Upper lobe of left lung (tissue), 6 donors: ENCODE results near the gene DOCK4. TPM values are rescaled to one million over a fixed set of nuclear protein-coding genes. Genes with fewer than 3 reads are reported as not detected.

Experiments used
- ATAC-seq, 2 donors: fragments of 200-7000 bp; cut with Tn5 transposase; one replicate each; pipeline ENCODE4 v1.9.1; 2022; ENCODE audit warnings: mild to moderate bottlenecking in 2 of 2, moderate library complexity in 2 of 2; ENCODE audit not compliant: low FRiP score in 2 of 2
- DNase-seq, 2 donors: peaks; one replicate each; pipeline ENCODE4 v3.0.0-alpha.2; 2019 to 2020
- H3K27ac ChIP-seq, 4 donors: fragments of 200-600 bp; sonication (generic); one replicate each; pipeline ENCODE4 v1.5.1; 2016 to 2019
- H3K27me3 ChIP-seq, 4 donors: fragments of 200-600 bp; sonication (generic); one replicate each; pipeline ENCODE4 v1.5.1; 2017 to 2019
- H3K36me3 ChIP-seq, 4 donors: fragments of 200-600 bp; sonication (generic); one replicate each; pipeline ENCODE4 v1.5.1; 2016 to 2019
- H3K4me1 ChIP-seq, 4 donors: fragments of 200-600 bp; sonication (generic); one replicate each; pipeline ENCODE4 v1.5.1; 2018 to 2019
- H3K4me3 ChIP-seq, 4 donors: fragments of 200-600 bp; sonication (generic); one replicate each; pipeline ENCODE4 v1.5.1; 2017 to 2019; ENCODE audit warnings: mild to moderate bottlenecking in 2 of 4, moderate library complexity in 1 of 4
- H3K9me3 ChIP-seq, 4 donors: fragments of 200-600 bp; sonication (generic); one replicate each; pipeline ENCODE4 v1.5.1; 2018 to 2019
- EP300 ChIP-seq, 4 donors: sonication (generic); formaldehyde crosslinking; IDR thresholded peaks; one replicate each; pipeline ENCODE4 v1.5.1; 2017; ENCODE audit warnings: antibody characterized with exemption in 4 of 4, control low read depth in 2 of 4
- POLR2A ChIP-seq, 4 donors: fragments of 450-650 bp; IDR thresholded peaks; one replicate each; pipeline ENCODE4 v1.5.1; 2016 to 2017; ENCODE audit warnings: antibody characterized with exemption in 4 of 4, mild to moderate bottlenecking in 2 of 4
- POLR2AphosphoS5 ChIP-seq, 2 donors: sonication (generic); formaldehyde crosslinking; IDR thresholded peaks; one replicate each; pipeline ENCODE4 v1.5.1; 2017; ENCODE audit warnings: antibody characterized with exemption in 2 of 2
- WGBS, 2 donors: methylation state at CpG; one replicate each; pipeline ENCODE4 v1.1.5; 2017 to 2018; 5-methylcytosine and 5-hydroxymethylcytosine counted together
- total RNA-seq, 6 donors: library from RNA; depleted of rRNA in 4 of 6; stranded (reverse); fragments of >200 nt in 4 of 6; gene quantifications; one replicate each; pipeline versions ENCODE4 v1.1.0 to v1.2.1, GENCODE V29; 2016 to 2021
- TF ChIP-seq, protein P1 (sequence below), 6 experiments: fragments of 450-650 bp in 4 of 6; fragments of 200-600 bp in 2 of 6; sonication (generic) in 2 of 6; IDR thresholded peaks; one replicate each; pipeline ENCODE4 v1.5.1; 2016 to 2019; ENCODE audit warnings: antibody characterized with exemption in 6 of 6
- donor health status: DM: no; HTN: no; CAD: no; lungs with moderate emphysema.
- donor health status: DM: no; HTN: yes; CAD: no; lungs with severe emphysema.

The DOCK4 gene
- total RNA-seq, 6 donors from 2014 or later = 53.6 to 166 (median 100) TPM

DNA sequence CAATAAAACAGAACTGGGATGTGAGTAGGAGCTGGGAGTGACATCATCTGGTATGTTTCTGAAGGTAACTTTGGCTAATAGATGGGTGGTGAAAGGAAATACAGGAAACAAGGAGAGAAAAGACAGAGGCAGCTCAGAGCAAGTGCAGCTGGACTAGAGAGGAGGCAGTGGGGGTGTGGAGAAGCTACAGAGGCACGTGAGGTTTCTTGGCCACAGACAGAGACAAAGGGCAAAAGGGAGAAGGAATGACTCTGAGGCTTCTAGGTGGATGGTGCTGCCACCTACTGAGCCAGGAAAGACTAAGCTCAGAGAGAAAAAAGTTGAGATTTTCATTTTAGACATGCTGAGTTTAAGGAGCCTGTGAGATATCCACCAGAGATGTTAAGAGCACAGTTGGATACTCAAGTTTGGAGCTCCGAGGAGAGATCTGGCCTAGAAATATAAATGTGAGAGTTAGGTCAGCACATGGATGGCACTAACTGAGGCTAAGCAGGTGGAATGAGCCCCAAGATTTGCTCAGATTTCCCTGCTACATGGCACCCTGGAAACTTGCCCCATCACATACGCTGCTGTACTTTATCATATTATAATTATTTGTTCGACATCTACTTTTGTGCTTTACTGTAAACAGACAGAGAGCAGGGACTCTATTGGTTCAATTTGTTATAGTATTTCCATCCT, 350.9 kb downstream of the DOCK4 start:
- WGBS, 2 donors = 46 to 72% methylated on average over 4 of the region's 4 CpGs
- H3K9me3 ChIP-seq = no peaks in the 10 kb centered on the region
- H3K27ac ChIP-seq = no peak overlapping the region
- H3K36me3 ChIP-seq = peaks cover 0 to 55% (median 4%) of the 10 kb centered on the region in 4 donors
- H3K4me1 ChIP-seq = no peaks in the 10 kb centered on the region
- no peaks in the 10 kb centered on the region for H3K27me3 ChIP-seq
- H3K4me3 ChIP-seq = no peak overlapping the region
- DNase-seq (peak in 1 of 2 donors; percentile 36), ATAC-seq (peak; percentile 75 to 78)
- TF ChIP-seq, protein P1, sequence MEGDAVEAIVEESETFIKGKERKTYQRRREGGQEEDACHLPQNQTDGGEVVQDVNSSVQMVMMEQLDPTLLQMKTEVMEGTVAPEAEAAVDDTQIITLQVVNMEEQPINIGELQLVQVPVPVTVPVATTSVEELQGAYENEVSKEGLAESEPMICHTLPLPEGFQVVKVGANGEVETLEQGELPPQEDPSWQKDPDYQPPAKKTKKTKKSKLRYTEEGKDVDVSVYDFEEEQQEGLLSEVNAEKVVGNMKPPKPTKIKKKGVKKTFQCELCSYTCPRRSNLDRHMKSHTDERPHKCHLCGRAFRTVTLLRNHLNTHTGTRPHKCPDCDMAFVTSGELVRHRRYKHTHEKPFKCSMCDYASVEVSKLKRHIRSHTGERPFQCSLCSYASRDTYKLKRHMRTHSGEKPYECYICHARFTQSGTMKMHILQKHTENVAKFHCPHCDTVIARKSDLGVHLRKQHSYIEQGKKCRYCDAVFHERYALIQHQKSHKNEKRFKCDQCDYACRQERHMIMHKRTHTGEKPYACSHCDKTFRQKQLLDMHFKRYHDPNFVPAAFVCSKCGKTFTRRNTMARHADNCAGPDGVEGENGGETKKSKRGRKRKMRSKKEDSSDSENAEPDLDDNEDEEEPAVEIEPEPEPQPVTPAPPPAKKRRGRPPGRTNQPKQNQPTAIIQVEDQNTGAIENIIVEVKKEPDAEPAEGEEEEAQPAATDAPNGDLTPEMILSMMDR (IDR thresholded peaks at IDR 0.05) = peak in 4 of 6 experiments; percentile 13 to 33 (median 14)
- TF ChIP-seq EP300 (IDR thresholded peaks at IDR 0.05) = no peak
- no peak for TF ChIP-seq POLR2AphosphoS5 (IDR thresholded peaks at IDR 0.05)
- TF ChIP-seq POLR2A (IDR thresholded peaks at IDR 0.05) = no peak

DNA sequence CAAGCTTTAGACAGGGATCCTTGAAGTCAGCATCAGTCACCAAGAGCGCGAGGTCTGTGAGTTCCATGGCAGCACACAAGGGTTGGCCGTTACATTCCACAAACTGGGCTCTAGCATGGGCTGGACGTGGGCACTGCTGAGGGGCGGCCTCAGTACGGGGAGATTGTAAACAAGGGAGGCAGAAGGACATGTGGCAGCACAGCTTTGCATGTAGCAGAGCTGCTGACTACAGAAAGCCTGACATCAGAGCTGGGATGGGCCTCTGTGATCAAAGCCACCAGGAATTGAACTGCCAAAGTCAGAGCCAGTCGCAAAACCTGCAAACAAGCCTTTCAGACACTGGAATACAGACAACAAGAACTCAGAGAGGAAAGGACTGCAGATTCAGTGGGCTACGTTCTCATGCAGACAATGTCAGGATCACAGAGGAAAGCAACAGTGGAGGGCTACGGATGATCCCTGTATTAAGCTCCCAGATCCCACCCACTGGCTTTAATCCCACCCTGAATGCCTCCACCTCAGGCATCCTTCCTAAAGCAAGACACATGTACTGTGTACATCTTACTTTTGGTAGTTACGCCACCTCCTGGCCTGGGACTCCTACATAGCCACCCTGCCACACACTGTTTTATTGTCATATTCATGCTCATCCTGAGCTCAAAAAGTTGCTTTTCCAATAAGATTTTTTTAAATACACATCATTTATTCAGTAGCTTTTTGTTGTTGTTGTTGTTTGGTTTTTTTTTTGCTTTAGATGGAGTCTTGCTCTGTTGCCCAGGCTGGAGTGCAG, 352.8 kb downstream of the DOCK4 start:
- H3K4me3 ChIP-seq = no peak overlapping the region
- ATAC-seq = peak in 1 of 2 donors; percentile 14

DNA sequence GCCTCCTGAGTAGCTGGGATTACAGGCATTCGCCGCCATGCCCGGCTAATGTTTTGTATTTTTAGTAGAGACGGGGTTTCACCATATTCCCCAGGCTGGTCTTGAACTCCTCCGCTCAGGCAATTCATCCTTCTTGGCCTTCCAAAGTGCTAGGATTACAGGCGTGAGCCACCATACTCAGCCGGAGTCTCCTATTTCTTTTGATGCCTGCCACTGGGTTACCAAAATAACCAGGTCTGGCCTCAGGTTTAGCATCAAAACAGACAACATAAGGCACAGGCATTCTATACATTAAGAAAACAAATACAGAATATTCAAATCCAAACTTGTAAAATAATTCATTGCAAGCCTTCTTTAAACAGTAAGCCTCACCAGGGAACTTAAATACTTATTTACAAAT, 354.1 kb downstream of the DOCK4 start:
- 94 to 98% methylated on average over 7 of the region's 7 CpGs for WGBS, 2 donors
- Histone ChIP-seq H3K36me3 (peaks cover 0 to 57% (median 2%) of the 10 kb centered on the region in 4 donors), H3K27ac (no peak overlapping the region), H3K9me3 (no peaks in the 10 kb centered on the region), H3K27me3 (no peaks in the 10 kb centered on the region), H3K4me3 (no peak overlapping the region), H3K4me1 (no peaks in the 10 kb centered on the region)
- DNase-seq (no peak), ATAC-seq (no peak)
- TF ChIP-seq POLR2A (IDR thresholded peaks at IDR 0.05) = no peak
- TF ChIP-seq EP300 (IDR thresholded peaks at IDR 0.05) = no peak
- TF ChIP-seq POLR2AphosphoS5 (IDR thresholded peaks at IDR 0.05) = no peak
- TF ChIP-seq, protein P1 (IDR thresholded peaks at IDR 0.05) = no peak

More for the DNA sequence above, 352.8 kb downstream of the DOCK4 start:
- Histone ChIP-seq H3K36me3 (peaks cover 0 to 54% (median 2%) of the 10 kb centered on the region in 4 donors), H3K27ac (no peak overlapping the region), H3K4me1 (no peaks in the 10 kb centered on the region), H3K27me3 (no peaks in the 10 kb centered on the region), H3K9me3 (no peaks in the 10 kb centered on the region)
- no peak for DNase-seq
- TF ChIP-seq POLR2A (IDR thresholded peaks at IDR 0.05) (no peak), EP300 (IDR thresholded peaks at IDR 0.05) (no peak), POLR2AphosphoS5 (IDR thresholded peaks at IDR 0.05) (no peak)
- TF ChIP-seq, protein P1 (IDR thresholded peaks at IDR 0.05) = no peak
- 85 to 92% methylated on average over 9 to 10 of the region's 10 CpGs for WGBS, 2 donors

DNA sequence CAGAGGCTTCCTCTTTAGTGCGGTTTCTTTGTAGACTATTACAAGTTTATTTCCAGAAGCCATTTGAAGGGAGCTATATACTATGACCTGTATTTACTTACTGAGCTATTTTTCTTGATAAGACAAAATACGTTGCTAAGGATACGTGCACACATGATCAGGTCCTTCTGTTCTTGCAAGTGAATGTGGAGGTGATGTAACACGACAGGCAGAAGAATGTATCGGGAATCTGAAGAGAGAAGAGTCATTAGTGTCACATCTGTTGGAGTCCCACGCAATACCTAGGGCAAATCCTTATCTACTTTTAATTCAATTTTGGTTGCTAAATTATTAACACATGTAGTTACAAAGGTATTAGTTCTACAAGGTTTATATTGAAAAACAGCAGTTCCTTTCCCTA, 359.3 kb downstream of the DOCK4 start:
- Histone ChIP-seq H3K36me3 (peaks cover 4 to 82% (median 18%) of the 10 kb centered on the region in 4 donors), H3K27ac (no peak overlapping the region), H3K9me3 (no peaks in the 10 kb centered on the region), H3K27me3 (no peaks in the 10 kb centered on the region), H3K4me1 (no peaks in the 10 kb centered on the region), H3K4me3 (no peak overlapping the region)
- 85 to 95% methylated on average over 6 of the region's 6 CpGs for WGBS, 2 donors
- ATAC-seq (no peak), DNase-seq (no peak)
- TF ChIP-seq POLR2A (IDR thresholded peaks at IDR 0.05) (no peak), POLR2AphosphoS5 (IDR thresholded peaks at IDR 0.05) (no peak), EP300 (IDR thresholded peaks at IDR 0.05) (no peak)
- TF ChIP-seq, protein P1 (IDR thresholded peaks at IDR 0.05) = no peak
